GM10266 (cell line): Measurements from ENCODE around the gene NFIA.

ENCODE experiments used
- DNase-seq: peaks from one replicate; pipeline ENCODE4 v3.0.0; 2012; ENCODE audit errors: extremely low spot score
- CTCF ChIP-seq: IDR thresholded peaks from 2 replicates; pipeline ENCODE4 v1.5.1; 2012; ENCODE audit warnings: mild to moderate bottlenecking, low read depth; ENCODE audit not compliant: control insufficient read depth, insufficient read depth; ENCODE audit errors: missing control alignments

Gene NFIA

DNA sequence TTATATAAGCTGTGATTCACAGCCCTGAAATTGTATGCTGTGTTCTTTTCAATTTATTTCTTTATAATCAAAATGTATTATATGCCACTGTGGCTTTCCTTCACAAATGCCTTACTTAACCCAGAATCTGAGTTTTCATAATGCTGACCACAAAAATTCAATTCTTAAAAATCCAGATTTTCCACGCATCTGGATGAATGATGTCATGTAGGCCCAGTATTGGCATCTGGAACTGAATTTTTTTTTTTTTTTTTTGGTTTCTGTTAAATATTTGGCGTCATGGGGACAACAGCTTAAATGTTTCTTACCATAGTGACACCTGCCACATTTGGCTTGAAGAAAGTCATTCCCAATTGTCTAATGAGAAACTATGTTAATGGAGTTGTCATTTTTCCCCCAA is 345.8 kb downstream of the NFIA start:
- TF ChIP-seq CTCF = no peak
- no peak for DNase-seq

DNA sequence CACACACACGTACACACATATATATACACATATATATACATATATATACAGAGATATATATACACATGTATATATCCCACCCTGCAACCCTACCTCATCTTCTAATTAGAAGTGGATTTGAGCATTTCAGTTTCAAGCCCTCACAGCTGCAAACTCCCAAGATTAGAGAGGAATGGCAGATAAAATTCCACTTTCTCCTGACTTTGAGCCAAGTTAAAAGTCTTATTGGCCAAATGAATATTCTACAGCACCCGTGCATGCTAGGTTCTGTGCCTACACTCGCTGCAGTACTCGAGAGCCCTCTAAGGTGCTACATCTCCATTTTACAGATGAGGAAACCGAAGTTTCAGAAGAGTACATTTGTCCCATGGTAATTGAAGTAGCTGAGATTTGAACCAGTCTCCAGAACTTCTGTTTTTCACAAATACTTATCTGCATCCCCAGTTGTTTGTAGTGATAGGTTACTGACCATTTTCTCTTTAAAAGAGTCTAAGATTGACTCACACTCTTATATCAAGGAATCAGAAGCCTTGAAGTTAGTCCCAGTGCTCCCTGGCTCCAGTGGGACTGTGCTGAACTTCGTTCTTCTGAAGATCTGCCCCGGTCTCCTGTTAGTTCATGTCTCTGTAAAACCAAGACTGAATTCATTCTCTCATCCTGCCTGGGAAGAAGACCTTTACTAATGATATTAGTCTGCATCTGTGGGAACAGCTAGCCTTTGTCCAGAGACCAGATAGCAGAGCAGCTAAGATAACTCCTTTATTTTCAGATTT is 350.4 kb downstream of the NFIA start:
- no peak for DNase-seq
- no peak for TF ChIP-seq CTCF

DNA sequence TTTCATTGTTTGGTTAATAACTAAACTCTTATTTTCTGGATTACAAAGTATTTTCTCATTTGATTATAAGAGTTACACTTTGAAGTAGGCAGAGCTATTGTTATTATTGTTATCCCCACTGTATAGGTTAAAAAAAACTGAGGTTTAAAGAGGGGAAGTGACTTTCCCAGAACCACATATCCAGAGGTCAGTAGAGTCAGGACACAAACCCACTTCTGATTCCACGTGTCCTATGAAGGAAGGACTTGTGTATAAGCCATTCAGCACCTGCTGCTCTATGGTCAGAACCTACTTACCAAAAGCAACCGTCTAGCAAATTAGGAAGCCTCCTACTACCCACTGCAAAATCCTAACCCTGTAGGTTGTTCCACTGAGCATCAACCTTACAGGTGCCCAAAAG is 351.3 kb downstream of the NFIA start:
- no peak for DNase-seq

GRCh38 chr1:61434276-61434675 is 351.9 kb downstream of the NFIA start:
- no peak for DNase-seq
- no peak for TF ChIP-seq CTCF

More for the DNA sequence above, 351.3 kb downstream of the NFIA start:
- TF ChIP-seq CTCF = no peak

DNA sequence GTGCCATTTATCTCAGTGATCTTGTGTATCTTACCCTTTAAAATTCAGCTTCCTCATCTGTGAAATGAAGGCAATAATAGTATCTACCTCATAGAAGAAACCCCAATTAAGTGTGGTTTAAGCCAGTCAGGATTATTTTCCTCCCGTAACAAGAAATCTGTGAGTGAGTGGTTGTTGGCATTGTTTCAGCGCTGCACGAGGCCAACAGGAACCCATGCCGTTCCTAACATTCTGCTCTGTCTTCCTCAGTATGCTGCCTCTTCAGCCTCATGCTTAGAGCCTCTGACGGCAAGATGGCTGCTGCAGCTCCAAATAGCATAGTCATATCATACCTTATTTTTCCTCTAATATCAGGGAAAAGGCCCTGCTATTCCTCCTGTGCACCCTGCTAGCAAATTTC is 352.9 kb downstream of the NFIA start:
- no peak for TF ChIP-seq CTCF
- DNase-seq = no peak

DNA sequence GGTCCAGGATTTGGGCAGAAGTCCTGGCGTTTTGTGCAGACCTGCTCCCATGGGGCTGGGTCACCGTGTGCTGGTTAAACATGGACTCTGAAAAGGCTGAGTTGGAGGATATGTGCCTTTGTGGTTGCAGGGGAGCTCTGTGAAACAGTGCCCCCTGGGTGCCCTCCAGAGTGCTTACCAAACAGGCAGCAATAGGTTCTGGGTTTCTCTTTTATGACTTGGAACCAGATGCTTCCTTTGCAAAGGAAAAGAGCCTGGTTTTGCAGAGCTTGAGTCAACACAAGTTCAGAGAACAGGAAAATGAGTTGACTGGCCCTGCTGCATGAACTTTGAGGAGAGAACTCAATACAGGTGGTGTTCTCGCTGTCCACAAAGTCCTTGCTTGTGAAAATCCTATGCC is 353.7 kb downstream of the NFIA start:
- no peak for TF ChIP-seq CTCF
- no peak for DNase-seq

DNA sequence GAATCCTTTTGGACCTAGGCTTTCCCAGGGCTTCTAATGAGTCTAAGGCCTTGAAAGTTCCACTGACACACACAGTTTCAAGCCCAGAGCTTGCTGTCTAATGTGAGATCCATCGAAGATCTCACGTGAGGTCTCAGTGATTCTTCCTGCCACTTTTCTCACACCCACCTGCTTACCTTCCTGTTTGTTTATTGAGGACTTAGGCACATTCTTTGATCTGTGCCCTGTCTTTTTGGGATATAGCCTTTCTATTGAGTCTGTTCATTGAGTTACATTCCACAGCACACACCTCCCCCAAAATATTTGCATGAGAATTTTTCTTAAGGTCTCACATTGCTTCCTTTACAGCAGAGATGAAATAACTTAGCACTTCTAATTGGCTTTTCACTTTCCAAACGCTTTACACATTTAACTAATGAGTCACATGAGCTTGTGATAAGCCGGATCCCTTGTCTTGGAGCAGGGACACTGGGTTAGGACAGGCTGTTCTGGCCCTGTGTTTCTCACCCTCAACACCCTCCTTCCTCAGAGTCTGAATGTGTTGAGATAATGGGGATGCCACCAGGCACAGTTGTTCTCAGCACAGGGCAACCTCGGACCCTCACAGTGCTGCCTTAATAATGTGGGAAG is 354.2 kb downstream of the NFIA start:
- no peak for TF ChIP-seq CTCF
- no peak for DNase-seq
